ENCODE data around the gene FOXO3. TPM values are rescaled to one million over a fixed set of nuclear protein-coding genes. Genes with fewer than 3 reads are reported as not detected.

Gene FOXO3
- total and polyA plus RNA-seq, 2 donors (not counting 1 experiment from before 2014, with no cell fraction given) = 49.5 to 63.9 TPM

GRCh38 chr6:108564178-108564577, 3.5 kb downstream of the FOXO3 start:
- Histone ChIP-seq H3K9me3 (ENCODE audit: control insufficient read depth, insufficient read depth, low read depth, low read length) (no peaks in the 10 kb centered on the region), H3K27ac (ENCODE audit: insufficient read depth, low read length) (peak overlapping the region; percentile 95), H3K36me3 (ENCODE audit: control insufficient read depth, insufficient read depth, low read length) (peaks cover 5% of the 10 kb centered on the region), H3K4me3 (replicated peaks in 1 of 4; ENCODE audit: control extremely low read depth in 1 of 4, insufficient read depth in 1 of 4, low read depth in 3 of 4, low read length in 4 of 4) (peak overlapping the region; percentile 96 to 100 (median 97)), H3K79me2 (ENCODE audit: control insufficient read depth, insufficient read depth, low read length) (peaks cover 76% of the 10 kb centered on the region), H3K9ac (ENCODE audit: insufficient read depth, low read length) (no peak overlapping the region), H4K20me1 (ENCODE audit: control insufficient read depth, extremely low read depth, insufficient read depth, low read length) (peaks cover 7% of the 10 kb centered on the region), H3K4me1 (ENCODE audit: control insufficient read depth, extremely low read depth, insufficient read depth, low read length) (peaks cover 24% of the 10 kb centered on the region), H3K27me3 (ENCODE audit: control insufficient read depth, insufficient read depth, low read length) (no peaks in the 10 kb centered on the region), H2AFZ (ENCODE audit: low read length) (no peak overlapping the region), H3K4me2 (ENCODE audit: extremely low read depth, insufficient read depth, low read length) (peak overlapping the region; percentile 86)
- TF ChIP-seq CTCF (conservative IDR thresholded peaks at IDR 0.05 in 1 of 2, IDR thresholded peaks at IDR 0.05 in 1 of 2; ENCODE audit: low read depth in 1 of 2, low read length in 2 of 2) = no peak
- TF ChIP-seq EZH2 (IDR thresholded peaks at IDR 0.05; ENCODE audit: low read length, missing control alignments) = no peak
- DNase-seq (ENCODE audit: low read depth in 2 of 2) = peak; percentile 93 to 99

- Histone ChIP-seq H3K9ac (ENCODE audit: insufficient read depth, low read length) (peak overlapping the region; percentile 33), H3K36me3 (ENCODE audit: control insufficient read depth, insufficient read depth, low read length) (peaks cover 9% of the 10 kb centered on the region), H3K9me3 (ENCODE audit: control insufficient read depth, insufficient read depth, low read depth, low read length) (no peaks in the 10 kb centered on the region), H3K27me3 (ENCODE audit: control insufficient read depth, insufficient read depth, low read length) (no peaks in the 10 kb centered on the region), H3K79me2 (ENCODE audit: control insufficient read depth, insufficient read depth, low read length) (peaks cover 83% of the 10 kb centered on the region), H3K4me1 (ENCODE audit: control insufficient read depth, extremely low read depth, insufficient read depth, low read length) (peaks cover 24% of the 10 kb centered on the region), H4K20me1 (ENCODE audit: control insufficient read depth, extremely low read depth, insufficient read depth, low read length) (peaks cover 7% of the 10 kb centered on the region), H3K4me3 (replicated peaks in 1 of 4; ENCODE audit: control extremely low read depth in 1 of 4, insufficient read depth in 1 of 4, low read depth in 3 of 4, low read length in 4 of 4) (peak overlapping the region; percentile 31 to 97 (median 96)), H2AFZ (ENCODE audit: low read length) (no peak overlapping the region), H3K27ac (ENCODE audit: insufficient read depth, low read length) (peak overlapping the region; percentile 95), H3K4me2 (ENCODE audit: extremely low read depth, insufficient read depth, low read length) (peak overlapping the region; percentile 86)
- TF ChIP-seq CTCF (conservative IDR thresholded peaks at IDR 0.05 in 1 of 2, IDR thresholded peaks at IDR 0.05 in 1 of 2; ENCODE audit: low read depth in 1 of 2, low read length in 2 of 2) = no peak
- TF ChIP-seq EZH2 (IDR thresholded peaks at IDR 0.05; ENCODE audit: low read length, missing control alignments) = no peak
- no peak for DNase-seq (ENCODE audit: low read depth in 2 of 2)
Measured at GRCh38 chr6:108565091-108565766, 4.5 kb downstream of the FOXO3 start.

- peaks cover 9% of the 10 kb centered on the region for H3K36me3 ChIP-seq (ENCODE audit: control insufficient read depth, insufficient read depth, low read length)
- H3K9me3 ChIP-seq (ENCODE audit: control insufficient read depth, insufficient read depth, low read depth, low read length) = no peaks in the 10 kb centered on the region
- peaks cover 90% of the 10 kb centered on the region for H3K79me2 ChIP-seq (ENCODE audit: control insufficient read depth, insufficient read depth, low read length)
- peak overlapping the region; percentile 86 for H3K4me2 ChIP-seq (ENCODE audit: extremely low read depth, insufficient read depth, low read length)
- H4K20me1 ChIP-seq (ENCODE audit: control insufficient read depth, extremely low read depth, insufficient read depth, low read length) = peaks cover 7% of the 10 kb centered on the region
- no peak overlapping the region for H3K9ac ChIP-seq (ENCODE audit: insufficient read depth, low read length)
- TF ChIP-seq CTCF (conservative IDR thresholded peaks at IDR 0.05 in 1 of 2, IDR thresholded peaks at IDR 0.05 in 1 of 2; ENCODE audit: low read depth in 1 of 2, low read length in 2 of 2) (peak; percentile 18 to 27), EZH2 (IDR thresholded peaks at IDR 0.05; ENCODE audit: low read length, missing control alignments) (no peak)
- H3K27me3 ChIP-seq (ENCODE audit: control insufficient read depth, insufficient read depth, low read length) = no peaks in the 10 kb centered on the region
- DNase-seq (ENCODE audit: low read depth in 2 of 2) = peak; percentile 64 to 94
- peak overlapping the region in 2 of 4 experiments; percentile 96 to 97 for H3K4me3 ChIP-seq (replicated peaks in 1 of 4; ENCODE audit: control extremely low read depth in 1 of 4, insufficient read depth in 1 of 4, low read depth in 3 of 4, low read length in 4 of 4)
- H2AFZ ChIP-seq (ENCODE audit: low read length) = no peak overlapping the region
- peaks cover 24% of the 10 kb centered on the region for H3K4me1 ChIP-seq (ENCODE audit: control insufficient read depth, extremely low read depth, insufficient read depth, low read length)
- peak overlapping the region; percentile 95 for H3K27ac ChIP-seq (ENCODE audit: insufficient read depth, low read length)
Measured at GRCh38 chr6:108565893-108566292, 5.2 kb downstream of the FOXO3 start.
